Astrocyte (in vitro differentiated cells and primary cell): ENCODE data around the gene CCL13. TPM values are rescaled to one million over a fixed set of nuclear protein-coding genes. Genes with fewer than 3 reads are reported as not detected.

Experiments
- DNase-seq: peaks from one replicate; pipeline ENCODE4 v3.0.0-alpha.2; 2010; ENCODE audit warnings: low read depth
- FAIRE-seq: peaks from 2 replicates; lab custom pipeline; 2011; peaks lifted over from hg19 to GRCh38; lab: Jason Lieb, UNC
- H2AFZ ChIP-seq: 2 replicates; pipeline ENCODE4 v1.6.0; 2012; ENCODE audit warnings: low read depth, low read length, inconsistent platforms
- H3K27ac ChIP-seq: 2 replicates; pipeline ENCODE4 v1.5.1; 2011; ENCODE audit warnings: low read depth, low read length, inconsistent platforms
- H3K27me3 ChIP-seq: 2 replicates; pipeline ENCODE4 v1.6.0; 2011; ENCODE audit warnings: low read length, inconsistent platforms; ENCODE audit not compliant: insufficient read depth
- H3K36me3 ChIP-seq: 2 replicates; pipeline ENCODE4 v1.5.1; 2011; ENCODE audit warnings: low read length, inconsistent platforms; ENCODE audit not compliant: insufficient read depth
- H3K4me1 ChIP-seq: 2 replicates; pipeline ENCODE4 v1.5.1; 2011; ENCODE audit warnings: low read length, inconsistent platforms; ENCODE audit not compliant: insufficient read depth
- H3K4me2 ChIP-seq: 2 replicates; pipeline ENCODE4 v1.6.0; 2012; ENCODE audit warnings: low read length, inconsistent platforms
- H3K4me3 ChIP-seq: 2 replicates; pipeline ENCODE4 v1.5.1; 2011; ENCODE audit warnings: low read depth, mild to moderate bottlenecking, low read length, inconsistent platforms; ENCODE audit not compliant: insufficient read depth
- H3K79me2 ChIP-seq: 2 replicates; pipeline ENCODE4 v1.6.0; 2012; ENCODE audit warnings: mild to moderate bottlenecking, low read length, inconsistent platforms; ENCODE audit not compliant: insufficient read depth
- H3K9ac ChIP-seq: 2 replicates; pipeline ENCODE4 v1.6.0; 2012; ENCODE audit warnings: mild to moderate bottlenecking, low read length, inconsistent platforms
- H3K9me3 ChIP-seq: 2 replicates; pipeline ENCODE4 v1.5.1; 2012; ENCODE audit warnings: low read depth, mild to moderate bottlenecking, low read length, inconsistent platforms; ENCODE audit not compliant: insufficient read depth
- H4K20me1 ChIP-seq: 2 replicates; pipeline ENCODE4 v1.6.0; 2012; ENCODE audit warnings: low read length, inconsistent platforms; ENCODE audit not compliant: insufficient read depth
- H3K27ac Mint-ChIP-seq: one replicate; pipeline ENCODE4 v1.8.0; 2021; ENCODE audit warnings: mild to moderate bottlenecking, mixed read lengths; ENCODE audit not compliant: unreplicated experiment
- H3K27me3 Mint-ChIP-seq: one replicate; pipeline ENCODE4 v1.8.0; 2021; ENCODE audit warnings: low read depth, mixed read lengths; ENCODE audit not compliant: unreplicated experiment
- H3K36me3 Mint-ChIP-seq: one replicate; pipeline ENCODE4 v1.8.0; 2021; ENCODE audit warnings: low read depth, mixed read lengths; ENCODE audit not compliant: unreplicated experiment
- H3K4me1 Mint-ChIP-seq: one replicate; pipeline ENCODE4 v1.8.0; 2021; ENCODE audit warnings: low read depth, mixed read lengths; ENCODE audit not compliant: unreplicated experiment
- H3K4me3 Mint-ChIP-seq: one replicate; pipeline ENCODE4 v1.8.0; 2021; ENCODE audit warnings: mild to moderate bottlenecking, moderate library complexity, mixed read lengths; ENCODE audit not compliant: unreplicated experiment
- H3K9me3 Mint-ChIP-seq: one replicate; pipeline ENCODE4 v1.8.0; 2021; ENCODE audit warnings: mild to moderate bottlenecking, mixed read lengths; ENCODE audit not compliant: unreplicated experiment
- CTCF ChIP-seq: IDR thresholded peaks from 2 replicates; pipeline ENCODE4 v1.5.1; 2011; ENCODE audit warnings: low read depth, mild to moderate bottlenecking, inconsistent platforms, low read length, moderate library complexity; ENCODE audit not compliant: insufficient read depth
- EZH2 ChIP-seq: IDR thresholded peaks from 2 replicates; pipeline ENCODE4 v1.6.1; 2012; ENCODE audit warnings: mild to moderate bottlenecking, low read length, inconsistent platforms; ENCODE audit not compliant: insufficient read depth
- total RNA-seq: library from RNA; stranded (reverse); gene quantifications from 2 replicates; pipeline ENCODE4 v1.2.1, GENCODE V29; 2021

The CCL13 gene
- total RNA-seq, 1 donor from 2014 or later = not detected

GRCh38 chr17:34366529-34367107, 10.3 kb downstream of the CCL13 start:
- peaks cover 2% of the 10 kb centered on the region for H3K27me3 ChIP-seq
- Mint-ChIP-seq H3K4me1 (peaks cover 23% of the 10 kb centered on the region), H3K9me3 (no peaks in the 10 kb centered on the region), H3K27ac (no peak overlapping the region), H3K36me3 (no peaks in the 10 kb centered on the region), H3K27me3 (peaks cover 24% of the 10 kb centered on the region), H3K4me3 (no peak overlapping the region)
- TF ChIP-seq CTCF (no peak), EZH2 (no peak)
- H4K20me1 ChIP-seq = no peaks in the 10 kb centered on the region
- no peak overlapping the region for H3K9ac ChIP-seq
- DNase-seq (no peak), FAIRE-seq (no peak)
- H3K27ac ChIP-seq = no peak overlapping the region
- no peaks in the 10 kb centered on the region for H3K79me2 ChIP-seq
- H2AFZ ChIP-seq = no peak overlapping the region
- no peak overlapping the region for H3K4me2 ChIP-seq
- no peaks in the 10 kb centered on the region for H3K4me1 ChIP-seq
- no peaks in the 10 kb centered on the region for H3K36me3 ChIP-seq
- no peak overlapping the region for H3K4me3 ChIP-seq
- no peaks in the 10 kb centered on the region for H3K9me3 ChIP-seq

GRCh38 chr17:34367486-34368195, 11.4 kb downstream of the CCL13 start:
- FAIRE-seq (no peak), DNase-seq (no peak)
- Histone ChIP-seq H3K9me3 (no peaks in the 10 kb centered on the region), H3K27me3 (no peaks in the 10 kb centered on the region), H3K27ac (no peak overlapping the region), H3K4me1 (no peaks in the 10 kb centered on the region), H2AFZ (no peak overlapping the region), H3K9ac (no peak overlapping the region), H3K79me2 (no peaks in the 10 kb centered on the region), H3K4me3 (no peak overlapping the region), H4K20me1 (no peaks in the 10 kb centered on the region), H3K4me2 (no peak overlapping the region), H3K36me3 (no peaks in the 10 kb centered on the region)
- no peak overlapping the region for H3K4me3 Mint-ChIP-seq
- H3K27me3 Mint-ChIP-seq = peaks cover 20% of the 10 kb centered on the region
- H3K4me1 Mint-ChIP-seq = peaks cover 18% of the 10 kb centered on the region
- no peak for TF ChIP-seq CTCF
- no peak for TF ChIP-seq EZH2
- no peak overlapping the region for H3K27ac Mint-ChIP-seq
- H3K36me3 Mint-ChIP-seq = no peaks in the 10 kb centered on the region
- H3K9me3 Mint-ChIP-seq = no peaks in the 10 kb centered on the region
